ENCODE measurements around the gene IL3. TPM values are rescaled to one million over a fixed set of nuclear protein-coding genes. Genes with fewer than 3 reads are reported as not detected.

Gene IL3
- polyA plus RNA-seq, 3 donors = not detected

DNA sequence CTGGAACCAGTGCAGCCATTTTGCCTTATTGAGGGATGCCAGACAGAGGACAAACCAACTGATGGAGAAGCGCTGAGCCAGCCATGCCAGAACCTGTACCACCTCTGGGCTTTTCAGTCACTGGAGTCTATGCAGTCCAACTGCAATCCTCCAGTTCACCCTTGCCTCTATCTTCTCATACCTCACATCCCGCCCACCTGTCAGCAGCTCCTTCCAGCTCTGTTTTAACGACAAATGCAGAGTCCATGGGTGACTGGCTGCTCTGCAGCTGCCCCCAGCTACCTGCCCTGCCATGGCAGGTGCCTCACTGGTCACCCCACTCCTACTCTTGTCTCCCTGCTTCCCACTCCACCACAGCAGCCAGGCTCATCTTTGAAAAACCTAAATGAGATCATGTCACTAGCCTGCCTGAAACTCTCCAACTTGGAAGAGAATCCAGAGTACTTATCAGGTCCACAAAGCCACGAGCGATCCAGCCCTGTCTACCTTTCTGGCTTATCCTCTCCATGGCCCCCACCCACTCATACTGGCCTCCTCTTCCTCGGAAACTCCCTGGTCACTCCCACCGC is 35.0 kb upstream of the IL3 start:
- no peak for DNase-seq (ENCODE audit: low read depth in 3 of 3, low spot score in 2 of 3)

DNA sequence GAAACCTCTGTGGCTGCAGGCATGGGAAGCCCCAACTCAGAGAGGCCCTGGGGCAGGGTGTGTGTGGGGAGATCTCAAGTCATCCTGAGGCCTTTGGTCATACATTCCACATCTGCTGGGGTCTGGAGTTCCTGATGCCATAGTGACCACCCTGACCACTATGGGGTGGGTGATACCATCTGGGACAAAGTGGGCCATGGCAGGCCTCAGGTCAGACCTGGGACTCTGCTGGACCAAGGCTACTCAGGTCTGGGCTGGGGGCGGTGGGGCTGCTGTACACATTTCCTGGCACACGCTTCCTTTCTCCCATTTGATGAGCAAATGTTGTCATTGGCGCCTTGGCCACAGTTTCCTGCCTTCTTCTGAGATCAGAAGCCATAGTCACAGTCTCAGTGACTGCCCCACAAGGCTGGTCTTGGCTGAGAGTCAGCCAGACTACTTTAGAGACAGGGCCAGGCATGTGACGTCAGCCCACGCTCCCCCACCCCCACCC is 33.9 kb upstream of the IL3 start:
- DNase-seq (ENCODE audit: low read depth in 3 of 3, low spot score in 2 of 3) = no peak

DNA sequence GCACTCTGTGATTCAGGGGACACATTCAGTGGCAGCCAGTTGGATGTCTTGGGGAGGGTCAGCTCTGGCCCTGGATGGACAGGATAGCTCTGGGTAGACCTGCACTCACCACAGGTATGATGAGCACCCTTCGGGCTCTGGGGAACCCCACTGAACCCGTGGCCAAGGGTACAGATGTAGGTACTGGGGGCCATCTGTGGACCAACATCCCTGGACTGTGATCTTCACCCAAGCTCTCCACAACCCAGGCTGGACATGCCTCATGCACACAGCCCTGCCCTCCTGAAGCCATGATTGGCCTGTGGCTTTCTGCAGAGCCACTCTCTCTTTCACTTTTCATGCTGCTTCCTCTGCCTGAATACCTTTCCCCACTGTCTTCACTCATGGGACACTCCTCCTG is 33.4 kb upstream of the IL3 start:
- DNase-seq (ENCODE audit: low read depth in 3 of 3, low spot score in 2 of 3) = no peak

DNA sequence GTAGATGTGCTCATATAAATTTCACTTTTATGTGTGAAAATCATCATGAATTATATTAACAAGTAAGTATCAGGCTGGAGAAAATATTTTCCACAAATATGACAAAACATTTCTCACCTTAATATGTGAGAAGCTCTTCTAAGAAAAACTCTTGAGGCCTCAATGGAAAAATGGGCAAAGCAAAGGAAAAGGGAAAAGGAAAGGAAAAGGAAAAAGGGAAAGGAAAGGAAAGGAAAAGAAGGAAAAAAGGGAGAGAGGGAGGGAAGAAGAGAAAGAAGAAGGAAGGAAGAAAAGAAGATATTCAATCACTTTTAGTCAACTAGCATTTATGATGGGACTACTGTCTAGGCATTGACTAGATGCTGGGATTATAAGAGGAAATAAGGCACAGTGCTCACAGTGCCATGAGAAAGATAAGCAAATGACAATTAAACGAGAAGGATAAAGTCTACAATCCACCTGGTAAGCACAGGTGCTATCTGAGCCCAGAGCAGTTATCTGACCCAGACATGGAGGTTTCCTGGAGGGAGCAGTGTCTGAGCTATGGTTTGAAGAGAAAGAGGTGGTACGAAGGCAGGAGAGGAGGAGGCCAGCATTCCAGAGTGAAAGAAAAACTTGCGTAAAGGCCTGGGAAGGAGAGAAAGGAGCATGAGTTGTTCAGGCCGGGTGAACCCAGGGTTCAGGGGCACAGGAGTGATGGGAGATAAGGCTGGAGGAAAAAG is 30.7 kb upstream of the IL3 start:
- no peak for DNase-seq (ENCODE audit: low read depth in 3 of 3, low spot score in 2 of 3)

DNA sequence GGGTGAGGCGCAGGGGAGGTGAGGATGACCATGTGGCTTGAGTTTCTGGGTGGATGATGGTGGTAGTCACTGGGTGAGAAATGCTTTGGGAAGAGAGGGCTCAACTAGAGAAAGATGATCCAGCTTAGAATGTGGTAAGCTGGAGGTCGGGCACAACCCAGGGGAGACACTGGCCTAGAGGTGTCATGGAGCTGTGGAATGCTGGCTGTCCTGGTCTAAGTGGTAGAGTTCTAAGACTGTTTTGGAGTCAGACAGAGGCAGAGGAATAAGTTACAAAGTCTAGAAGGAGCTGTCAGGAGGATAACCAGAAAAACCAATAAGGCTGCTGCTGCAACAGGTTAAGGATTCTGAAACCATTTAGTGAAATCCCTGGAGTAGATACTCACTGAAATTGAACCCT is 29.8 kb upstream of the IL3 start:
- no peak for DNase-seq (ENCODE audit: low read depth in 3 of 3, low spot score in 2 of 3)

DNA sequence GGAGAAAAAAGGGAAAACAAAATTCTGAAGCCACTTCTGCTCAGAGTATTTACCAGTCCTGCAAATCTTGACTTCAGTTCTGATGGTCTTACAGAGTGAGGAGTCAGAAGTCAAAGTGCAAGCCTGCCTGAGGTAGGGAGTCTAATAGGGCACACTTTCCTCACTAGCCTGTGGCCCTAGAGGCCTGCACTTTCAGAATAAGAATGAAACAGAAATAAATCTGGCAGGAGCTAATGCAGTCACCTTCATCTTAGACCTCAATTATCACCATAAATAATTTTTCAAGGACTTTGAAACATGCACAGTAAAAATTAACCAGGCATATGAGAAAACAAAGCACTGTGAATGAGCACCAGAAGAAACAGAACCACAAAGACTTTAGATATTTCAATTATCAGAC is 28.3 kb upstream of the IL3 start:
- no peak for DNase-seq (ENCODE audit: low read depth in 3 of 3, low spot score in 2 of 3)

DNA sequence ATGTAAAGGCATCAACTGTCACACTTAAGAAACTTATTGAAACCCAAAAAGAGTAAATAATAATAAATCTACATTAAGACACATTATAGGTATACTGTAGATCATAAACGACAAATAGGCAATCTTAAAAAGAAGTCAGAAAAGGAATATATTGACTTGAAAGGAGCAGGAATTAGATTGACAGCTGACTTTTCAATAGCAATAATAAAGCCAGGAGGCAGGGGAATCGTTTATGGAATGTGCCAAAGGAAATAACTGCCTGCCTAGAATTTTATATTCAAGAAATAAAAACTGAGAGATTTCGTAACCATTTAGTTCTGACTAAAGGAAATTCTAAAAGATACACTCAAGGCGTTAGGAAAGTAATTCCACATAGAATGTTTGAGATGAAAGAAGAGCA is 27.3 kb upstream of the IL3 start:
- DNase-seq (ENCODE audit: low read depth in 3 of 3, low spot score in 2 of 3) = no peak

DNA sequence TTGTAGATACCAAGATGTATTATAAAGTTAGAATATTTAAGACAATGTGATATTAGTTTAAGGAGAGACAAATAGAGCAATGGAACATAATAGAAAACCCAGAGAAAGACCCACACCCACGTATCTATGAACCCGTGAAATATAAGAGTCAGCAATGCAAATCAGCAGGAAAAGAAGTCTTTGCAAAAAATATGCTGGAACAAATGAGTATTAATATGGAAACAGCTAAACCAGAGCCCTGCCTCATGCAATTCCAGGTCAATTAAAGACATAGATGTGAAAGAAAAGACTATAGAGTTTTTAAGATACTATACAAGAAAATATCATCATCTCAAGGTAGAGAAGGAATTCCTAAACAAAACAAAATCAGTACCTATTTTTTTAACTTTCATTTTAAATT is 23.1 kb upstream of the IL3 start:
- DNase-seq (ENCODE audit: low read depth in 3 of 3, low spot score in 2 of 3) = no peak

DNA sequence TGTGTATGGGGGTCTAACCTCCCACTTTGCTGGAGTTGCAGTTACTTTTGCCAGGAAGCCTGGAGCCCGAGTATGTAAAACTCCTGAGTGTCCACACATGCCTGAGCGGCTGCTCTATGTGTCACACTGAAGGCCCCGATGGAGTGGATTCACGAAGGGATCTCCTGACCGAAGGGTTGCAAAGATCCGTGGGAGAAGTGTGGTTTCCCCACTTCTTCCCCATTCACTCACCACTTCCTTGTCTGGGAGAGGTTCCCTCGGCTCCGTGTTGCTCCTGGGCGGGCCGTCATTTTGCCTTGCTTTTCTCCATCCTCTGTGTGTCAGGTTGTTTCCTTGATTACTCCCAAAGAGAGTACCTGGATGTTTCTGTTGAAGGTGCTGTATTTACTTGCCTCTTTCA is 16.2 kb upstream of the IL3 start:
- DNase-seq (ENCODE audit: low read depth in 3 of 3, low spot score in 2 of 3) = no peak

DNA sequence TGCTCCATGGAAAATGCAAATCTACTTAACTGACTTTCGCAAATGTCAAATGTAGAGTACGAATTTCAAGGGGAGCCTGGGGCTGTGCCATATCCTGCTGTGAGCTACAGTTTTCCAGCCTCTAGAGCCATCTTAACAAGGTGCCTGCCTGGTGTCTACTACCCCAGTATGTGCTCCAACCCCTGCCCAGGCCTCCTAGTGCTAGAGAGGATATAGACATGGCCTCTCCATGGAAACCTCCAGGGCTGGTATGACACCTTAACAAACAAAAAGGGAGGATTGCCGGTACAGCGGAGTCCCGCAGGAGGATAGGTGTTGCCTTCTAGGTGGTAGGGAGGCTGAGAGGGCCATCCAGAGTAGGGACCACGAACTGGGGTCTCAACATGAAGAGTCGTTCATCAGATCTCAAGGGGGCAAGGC is 13.6 kb upstream of the IL3 start:
- DNase-seq (ENCODE audit: low read depth in 3 of 3, low spot score in 2 of 3) = no peak

DNA sequence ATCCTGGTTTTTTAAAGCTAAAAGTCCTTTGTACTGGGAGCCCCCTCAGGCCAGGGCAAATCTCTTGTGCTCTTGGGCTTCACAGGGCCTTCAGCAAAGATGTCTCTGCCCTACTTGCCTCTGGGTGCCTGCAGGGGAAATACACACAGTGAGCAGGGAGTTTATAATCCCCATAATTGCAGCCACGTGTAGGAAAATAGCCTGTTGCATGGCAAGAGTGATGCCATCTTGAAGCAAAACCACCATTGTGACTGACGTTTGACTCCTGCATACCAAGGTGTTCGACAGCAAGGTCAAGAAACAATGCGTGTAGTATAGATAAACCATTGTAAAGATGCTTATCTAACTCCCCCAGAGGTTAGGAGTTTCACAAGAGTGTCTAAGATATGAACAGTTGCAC is 11.4 kb upstream of the IL3 start:
- no peak for DNase-seq (ENCODE audit: low read depth in 3 of 3, low spot score in 2 of 3)

DNA sequence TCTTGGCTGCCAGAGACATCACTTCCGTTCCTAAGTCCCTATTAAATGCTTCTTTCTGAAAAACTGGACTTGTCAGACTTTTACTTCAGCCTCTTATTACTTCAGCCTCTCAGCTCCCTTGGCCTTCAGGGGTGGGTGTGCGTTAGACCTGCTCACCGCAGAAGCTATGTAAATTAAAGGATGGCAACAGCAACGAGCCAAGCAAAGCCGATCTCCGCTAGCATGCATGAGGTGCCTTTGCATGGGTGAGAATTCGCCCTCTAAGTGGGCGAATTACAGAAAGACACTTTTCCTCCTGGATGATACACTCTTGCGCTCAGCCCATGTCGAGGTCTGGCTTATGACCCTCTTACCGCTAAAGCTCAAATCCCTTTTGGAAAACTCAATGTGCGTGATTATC is 10.9 kb upstream of the IL3 start:
- no peak for DNase-seq (ENCODE audit: low read depth in 3 of 3, low spot score in 2 of 3)

DNA sequence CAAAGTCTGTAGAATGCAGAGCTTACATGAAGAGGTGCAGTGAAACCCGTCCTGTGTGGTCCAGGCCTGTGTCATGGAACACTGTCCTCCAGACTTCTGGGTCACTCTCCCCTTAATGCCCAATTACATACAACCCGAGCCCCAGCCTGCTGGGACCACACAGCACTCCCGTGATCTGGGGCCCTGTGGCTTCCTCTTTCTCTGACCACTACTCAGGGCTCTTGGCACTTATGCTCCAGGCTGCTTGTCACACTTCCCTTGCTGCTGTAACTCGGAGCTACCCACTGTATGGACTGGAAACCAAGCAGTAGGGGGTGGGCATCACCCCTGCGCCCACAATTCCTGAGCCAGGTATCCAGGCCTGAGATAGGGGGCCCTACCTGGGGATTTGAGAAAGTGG is 10.3 kb upstream of the IL3 start:
- DNase-seq (ENCODE audit: low read depth in 3 of 3, low spot score in 2 of 3) = no peak

DNA sequence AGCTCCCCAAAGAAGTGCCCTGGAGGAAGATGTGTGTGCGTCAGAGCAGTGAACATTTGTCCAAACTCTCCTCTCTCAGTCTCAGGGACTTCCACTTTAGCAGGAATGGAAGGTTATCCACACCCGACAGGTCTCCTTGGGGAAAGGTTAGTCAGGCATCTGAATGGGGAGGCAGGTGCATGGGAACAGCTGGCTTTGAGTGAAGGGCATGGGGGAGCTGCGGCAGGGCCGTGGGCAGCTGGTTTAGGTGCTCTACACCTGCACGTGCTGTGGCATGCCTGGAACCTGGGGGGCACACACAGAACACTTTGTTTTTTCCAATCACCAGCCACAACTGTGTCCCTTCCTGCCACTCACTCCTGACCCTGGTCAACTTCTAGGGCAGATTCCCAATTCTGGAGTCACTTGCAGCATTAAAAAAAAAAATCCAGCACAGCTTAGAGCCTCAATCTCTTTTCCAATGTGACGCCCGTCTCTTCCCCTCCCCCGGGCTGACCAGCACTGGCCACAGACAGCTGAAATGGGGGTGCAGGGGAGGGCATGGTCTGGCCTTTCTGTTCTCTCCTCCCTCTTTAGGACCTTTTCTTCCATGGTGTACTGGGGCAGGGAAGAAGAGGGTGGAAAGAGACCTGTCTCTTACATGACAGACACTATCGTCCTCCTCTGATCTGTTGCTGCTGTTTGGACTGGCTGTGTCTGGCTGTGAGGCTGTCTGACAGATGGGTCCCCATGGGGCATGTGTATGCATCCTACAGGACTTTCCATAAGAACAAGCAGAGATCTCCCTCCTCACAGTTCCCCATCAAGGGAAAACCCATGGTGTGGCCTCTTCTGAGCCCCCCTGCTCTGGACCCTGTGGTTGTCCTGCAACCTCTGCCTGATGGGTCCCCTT is 9.5 kb upstream of the IL3 start:
- no peak for DNase-seq (ENCODE audit: low read depth in 3 of 3, low spot score in 2 of 3)

DNA sequence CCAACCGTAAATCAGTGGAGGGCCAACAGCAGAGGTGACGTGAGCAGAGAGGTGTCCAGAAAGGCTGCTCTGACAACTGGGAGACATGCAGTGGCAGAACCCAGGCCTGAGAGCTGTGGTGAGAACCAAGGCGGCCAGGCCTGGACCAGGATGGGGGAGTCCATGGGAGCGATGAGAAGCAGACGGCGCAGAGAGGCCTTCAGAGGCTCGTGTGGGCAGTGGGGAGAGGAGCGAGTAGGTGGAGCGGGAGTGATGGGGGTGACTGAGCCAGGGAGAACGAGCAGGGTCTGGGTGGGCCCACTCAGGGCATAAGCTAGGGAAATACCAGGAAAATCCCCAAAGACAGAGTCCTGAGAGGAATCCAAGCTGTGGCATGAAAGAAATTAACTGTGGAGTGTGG is 7.9 kb upstream of the IL3 start:
- no peak for DNase-seq (ENCODE audit: low read depth in 3 of 3, low spot score in 2 of 3)

DNA sequence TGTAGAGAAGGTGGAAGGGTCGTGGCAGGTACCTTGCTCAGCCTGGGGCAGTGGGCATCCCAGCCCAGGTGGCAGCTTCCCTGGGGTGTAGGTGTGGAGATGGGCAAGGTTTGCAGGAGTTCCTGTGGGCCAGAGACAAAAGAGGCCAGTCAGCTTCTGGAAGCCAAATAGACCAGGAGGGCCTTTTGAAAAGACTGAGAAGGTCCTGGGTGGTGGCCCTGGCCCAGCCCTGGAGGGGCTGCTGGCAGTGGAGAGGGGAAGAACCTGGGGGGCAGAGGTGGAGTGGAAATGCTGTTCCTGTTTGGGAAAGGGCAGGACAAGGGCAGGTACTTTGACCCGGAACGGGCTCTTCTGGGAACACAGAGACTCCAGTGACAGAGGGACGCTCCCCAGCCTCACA is 7.0 kb upstream of the IL3 start:
- DNase-seq (ENCODE audit: low read depth in 3 of 3, low spot score in 2 of 3) = no peak

DNA sequence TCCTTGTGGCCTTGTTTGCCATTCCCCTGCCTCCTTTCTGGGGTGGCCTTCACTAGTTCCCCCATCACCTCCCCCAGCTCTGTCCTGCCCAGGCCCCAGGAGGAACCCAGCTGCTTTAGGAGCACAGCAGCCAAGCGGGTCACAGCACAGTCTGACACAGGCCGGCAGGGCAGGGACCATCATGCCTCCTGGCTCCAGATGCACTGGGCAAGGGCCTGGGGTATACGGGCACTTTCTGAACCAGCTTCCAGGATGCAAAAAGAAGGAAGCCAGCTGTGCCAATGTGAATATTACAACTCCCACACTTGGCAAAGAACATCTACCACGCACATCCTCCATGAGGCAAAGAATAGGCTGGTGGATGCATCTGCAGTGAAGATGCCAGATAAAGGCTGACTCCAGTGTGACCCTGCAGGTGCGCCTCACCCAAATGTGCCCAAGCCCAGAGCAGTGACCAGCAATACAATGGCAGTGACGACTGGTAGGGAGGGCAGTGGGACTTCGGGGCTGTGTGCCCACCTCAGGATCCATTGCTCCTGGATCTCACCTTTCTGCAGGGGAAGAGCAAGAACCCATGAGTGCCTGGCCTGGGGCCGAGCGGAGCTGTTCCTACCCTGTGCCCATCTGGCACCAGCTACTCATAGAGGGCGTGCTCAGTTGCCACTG is 6.3 kb upstream of the IL3 start:
- no peak for DNase-seq (ENCODE audit: low read depth in 3 of 3, low spot score in 2 of 3)

DNA sequence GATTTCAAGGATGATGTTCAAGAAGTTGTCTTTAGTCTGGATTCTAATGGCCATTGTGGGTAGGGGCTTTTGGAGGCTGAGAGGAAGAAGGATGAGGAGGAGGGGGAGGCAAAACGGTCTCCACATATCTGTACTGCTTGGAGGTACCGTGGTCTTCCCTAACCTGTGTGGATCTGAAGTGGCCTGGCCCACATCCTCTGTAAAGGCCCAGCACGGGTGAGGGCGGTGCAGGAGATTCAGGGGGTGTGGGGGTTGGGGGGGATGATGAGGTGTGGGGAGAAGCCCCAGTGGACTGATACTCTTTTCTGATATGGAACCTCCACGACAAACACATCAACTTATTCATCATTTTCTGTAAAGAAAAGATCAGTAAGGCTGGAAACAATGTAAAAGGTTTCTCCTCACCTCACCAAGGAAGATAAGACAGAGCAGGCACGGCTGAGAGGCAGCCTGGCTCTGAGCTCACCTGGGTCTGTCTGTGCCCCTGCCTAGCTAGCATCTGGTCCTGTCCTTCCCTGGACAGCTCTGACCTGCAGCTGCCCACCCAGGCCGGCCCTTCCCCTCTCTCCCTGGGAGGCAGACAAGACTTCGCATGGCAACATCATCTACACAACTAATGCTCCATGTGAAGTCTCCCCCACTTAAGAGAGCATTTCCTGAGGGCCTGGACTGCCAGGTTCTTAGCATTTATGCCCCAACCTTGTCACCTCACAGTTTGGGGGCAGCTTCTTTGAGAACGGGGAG is 5.6 kb upstream of the IL3 start:
- no peak for DNase-seq (ENCODE audit: low read depth in 3 of 3, low spot score in 2 of 3)

DNA sequence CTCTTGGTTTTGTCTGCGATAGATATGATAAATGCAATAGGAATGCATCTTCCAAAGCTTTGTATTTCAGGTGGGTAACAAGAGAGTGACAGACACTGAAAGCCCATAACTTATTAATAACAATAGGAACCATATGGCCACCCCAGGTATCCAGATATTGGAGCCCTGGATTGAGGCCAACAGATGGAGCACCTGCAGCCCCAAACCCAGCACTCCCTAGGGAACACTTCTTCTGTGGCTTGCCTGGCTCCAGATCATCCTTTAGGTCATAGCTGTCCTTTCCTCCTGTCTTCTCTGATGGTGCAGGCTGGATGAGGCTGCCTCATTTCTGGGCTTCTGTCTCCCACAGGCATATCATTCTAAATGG is 5.0 kb upstream of the IL3 start:
- no peak for DNase-seq (ENCODE audit: low read depth in 3 of 3, low spot score in 2 of 3)

DNA sequence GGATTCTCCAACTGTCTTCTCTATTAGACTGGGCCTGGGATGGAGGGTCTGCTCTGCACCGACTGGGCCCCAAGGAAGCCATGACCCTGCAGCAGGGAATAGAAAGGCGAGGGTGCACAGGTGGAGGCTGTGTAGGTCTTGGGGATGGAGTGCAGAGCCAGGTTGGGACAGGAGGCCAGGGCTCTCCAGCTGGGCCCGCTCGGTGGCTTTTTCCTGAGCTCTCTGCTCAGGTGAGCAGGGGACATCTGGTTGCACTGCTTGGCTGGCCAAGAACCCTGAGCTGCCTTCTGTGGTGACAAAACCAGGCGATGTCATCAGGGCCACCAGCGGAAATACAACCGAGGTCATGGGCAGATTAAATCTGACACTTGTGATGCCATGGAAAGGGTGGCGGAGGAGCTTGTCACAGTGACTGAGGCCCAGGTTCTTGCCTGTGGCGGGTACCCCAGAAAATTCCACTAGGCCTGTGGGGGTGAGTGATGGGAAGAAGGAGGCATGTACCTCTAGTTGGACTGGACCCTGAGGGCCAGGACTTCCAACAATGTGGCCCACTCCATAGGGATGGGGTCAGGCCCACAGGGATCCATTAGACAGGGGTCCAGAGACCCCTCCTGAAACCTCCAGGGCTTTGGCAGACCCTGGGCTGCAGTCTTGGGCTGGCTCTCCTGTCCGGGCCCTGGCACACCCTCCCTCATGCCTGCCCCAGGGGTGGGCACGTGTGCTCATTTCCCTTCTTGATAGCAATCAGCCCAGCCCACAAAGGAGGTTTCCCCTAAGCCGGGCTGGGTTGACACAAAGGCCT is 4.4 kb upstream of the IL3 start:
- DNase-seq (ENCODE audit: low read depth in 3 of 3, low spot score in 2 of 3) = no peak
